Body of pancreas (tissue), 4 donors: Measurements from ENCODE around the gene NSL1. TPM values are rescaled to one million over a fixed set of nuclear protein-coding genes. Genes with fewer than 3 reads are reported as not detected.
"Not testable (repeated sequence)": the region's sequence is repeated elsewhere in the genome, so short reads cannot be mapped to it uniquely, and the experiment has no call there.

Source experiments
- ATAC-seq: fragments of 150-250 bp; one replicate; pipeline ENCODE4 v1.9.1; 2016
- DNase-seq, 4 donors: peaks; one replicate each; pipeline ENCODE4 v3.0.0-alpha.2; 2019
- H3K27ac ChIP-seq, 4 donors: fragments of 200-600 bp; sonication (generic); 1 replicate in 3 of 4; 2 replicates in 1 of 4; pipeline versions ENCODE4 v1.5.1 to v1.6.1; 2016 to 2019; ENCODE audit warnings: mild to moderate bottlenecking in 1 of 4, mixed read lengths in 1 of 4, moderate library complexity in 1 of 4
- H3K27me3 ChIP-seq, 2 donors: fragments of 200-600 bp; sonication (generic); one replicate each; pipeline ENCODE4 v1.6.0; 2016; ENCODE audit warnings: mild to moderate bottlenecking in 1 of 2
- H3K36me3 ChIP-seq, 2 donors: fragments of 200-600 bp; sonication (generic); replicated peaks in 1 of 2; 2 replicates each; pipeline ENCODE4 v1.5.1; 2016; ENCODE audit warnings: low read depth in 2 of 2; ENCODE audit not compliant: insufficient read depth in 1 of 2
- H3K4me1 ChIP-seq: fragments of 200-600 bp; sonication (generic); one replicate; pipeline ENCODE4 v1.6.0; 2016
- H3K4me3 ChIP-seq, 2 donors: fragments of 200-600 bp; sonication (generic); 1 replicate in 1 of 2; 2 replicates in 1 of 2; pipeline ENCODE4 v1.5.1; 2016 to 2019
- H3K9me3 ChIP-seq, 3 donors: fragments of 200-600 bp; sonication (generic); 1 replicate in 2 of 3; 2 replicates in 1 of 3; pipeline ENCODE4 v1.5.1; 2016
- POLR2A ChIP-seq, 3 donors: fragments of 450-650 bp; IDR thresholded peaks; one replicate each; pipeline ENCODE4 v1.6.1; 2016; ENCODE audit warnings: antibody characterized with exemption in 3 of 3, mild to moderate bottlenecking in 2 of 3
- WGBS, 2 donors: methylation state at CpG; one replicate each; pipeline ENCODE4 v1.1.5; 2017; 5-methylcytosine and 5-hydroxymethylcytosine counted together
- intact Hi-C: fragments of 100-400 bp; cut with DNase I; formaldehyde crosslinking; loops from one replicate; pipeline ENCODE4 v1.15.1; 2023
- total RNA-seq, 2 donors: library from RNA; depleted of rRNA; stranded (reverse); fragments of >200 nt; gene quantifications; one replicate each; pipeline ENCODE4 v1.1.0, GENCODE V29; 2016
- TF ChIP-seq, protein P1 (sequence below), 7 experiments: fragments of 450-650 bp in 4 of 7; fragments of 200-600 bp in 3 of 7; sonication (generic) in 3 of 7; IDR thresholded peaks; one replicate each; pipeline ENCODE4 v1.5.1; 2016 to 2019; ENCODE audit warnings: antibody characterized with exemption in 7 of 7

Gene NSL1
- total RNA-seq, 2 donors from 2014 or later, result 13.8 to 35.8 TPM

- DNase-seq (no peak), ATAC-seq (no peak)
- 70 to 77% methylated on average over 13 of the region's 13 CpGs for WGBS, 2 donors
- H3K36me3 ChIP-seq, result no peaks in the 10 kb centered on the region
- no peaks in the 10 kb centered on the region for H3K27me3 ChIP-seq
- no peak for TF ChIP-seq POLR2A (IDR thresholded peaks at IDR 0.05)
- TF ChIP-seq, protein P1, sequence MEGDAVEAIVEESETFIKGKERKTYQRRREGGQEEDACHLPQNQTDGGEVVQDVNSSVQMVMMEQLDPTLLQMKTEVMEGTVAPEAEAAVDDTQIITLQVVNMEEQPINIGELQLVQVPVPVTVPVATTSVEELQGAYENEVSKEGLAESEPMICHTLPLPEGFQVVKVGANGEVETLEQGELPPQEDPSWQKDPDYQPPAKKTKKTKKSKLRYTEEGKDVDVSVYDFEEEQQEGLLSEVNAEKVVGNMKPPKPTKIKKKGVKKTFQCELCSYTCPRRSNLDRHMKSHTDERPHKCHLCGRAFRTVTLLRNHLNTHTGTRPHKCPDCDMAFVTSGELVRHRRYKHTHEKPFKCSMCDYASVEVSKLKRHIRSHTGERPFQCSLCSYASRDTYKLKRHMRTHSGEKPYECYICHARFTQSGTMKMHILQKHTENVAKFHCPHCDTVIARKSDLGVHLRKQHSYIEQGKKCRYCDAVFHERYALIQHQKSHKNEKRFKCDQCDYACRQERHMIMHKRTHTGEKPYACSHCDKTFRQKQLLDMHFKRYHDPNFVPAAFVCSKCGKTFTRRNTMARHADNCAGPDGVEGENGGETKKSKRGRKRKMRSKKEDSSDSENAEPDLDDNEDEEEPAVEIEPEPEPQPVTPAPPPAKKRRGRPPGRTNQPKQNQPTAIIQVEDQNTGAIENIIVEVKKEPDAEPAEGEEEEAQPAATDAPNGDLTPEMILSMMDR (IDR thresholded peaks at IDR 0.05), result no peak
- no peak overlapping the region for H3K4me3 ChIP-seq
- no peaks in the 10 kb centered on the region for H3K9me3 ChIP-seq
- intact Hi-C loops, result no loop called here
- no peaks in the 10 kb centered on the region for H3K4me1 ChIP-seq
- no peak overlapping the region for H3K27ac ChIP-seq
These were observed 64.0 kb downstream of the NSL1 start for GRCh38 chr1:212727386-212728181.

DNA sequence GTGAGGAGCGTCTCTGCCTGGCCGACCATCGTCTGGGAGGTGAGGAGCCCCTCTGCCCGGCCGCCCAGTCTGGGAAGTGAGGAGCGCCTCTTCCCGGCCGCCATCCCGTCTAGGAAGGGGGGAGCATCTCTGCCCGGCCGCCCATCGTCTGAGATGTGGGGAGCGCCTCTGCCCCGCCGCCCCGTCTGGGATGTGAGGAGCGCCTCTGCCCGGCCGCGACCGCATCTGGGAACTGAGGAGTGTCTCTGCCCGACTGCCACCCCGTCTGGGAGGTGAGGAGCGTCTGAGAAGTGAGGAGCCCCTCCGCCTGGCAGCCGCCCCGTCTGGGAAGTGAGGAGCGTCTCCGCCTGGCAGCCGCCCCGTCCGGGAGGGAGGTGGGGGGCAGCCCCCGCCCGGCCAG lies 66.9 kb downstream of the NSL1 start:
- H3K9me3 ChIP-seq, intact Hi-C loops, H3K36me3 ChIP-seq, H3K4me1 ChIP-seq, H3K27ac ChIP-seq, ATAC-seq, H3K27me3 ChIP-seq, H3K4me3 ChIP-seq, DNase-seq: not testable (repeated sequence)
- 98% methylated on average over 16 of the region's 34 CpGs; no CpG with 5 or more reads in 1 of the 2 donors for WGBS, 2 donors

DNA sequence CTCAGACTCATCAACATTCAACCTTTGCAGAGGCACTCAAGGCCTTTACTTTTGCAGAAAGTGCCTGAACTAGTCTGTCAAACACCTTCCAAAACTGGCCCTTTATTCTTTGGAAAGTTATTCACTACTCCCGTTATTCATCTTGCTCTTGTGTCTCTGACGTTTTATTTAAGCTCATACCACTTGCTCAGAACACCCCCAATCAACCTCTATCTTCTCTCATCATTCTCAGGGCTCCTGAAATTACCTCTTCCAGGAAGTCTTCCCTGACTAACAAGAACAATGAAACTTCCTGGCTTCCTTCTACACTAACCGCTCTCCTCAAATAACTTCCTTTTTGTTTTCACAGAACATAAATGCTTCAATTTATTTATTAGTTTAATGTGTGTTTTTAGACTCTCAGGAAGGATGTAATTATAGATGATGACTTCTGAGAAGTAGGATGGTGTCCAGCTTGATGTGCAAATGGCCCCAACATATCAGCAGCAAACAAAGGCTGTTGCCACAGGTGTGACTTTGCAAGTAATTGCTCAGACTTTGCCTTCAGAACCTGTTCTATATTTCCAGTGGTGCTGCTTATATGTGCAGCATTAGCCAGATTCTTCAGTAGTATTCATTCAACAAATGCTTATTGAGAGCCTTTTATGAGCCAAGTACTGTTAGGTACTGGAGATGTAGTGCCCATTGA lies 69.2 kb downstream of the NSL1 start:
- Histone ChIP-seq H3K36me3 (no peaks in the 10 kb centered on the region), H3K4me1 (no peaks in the 10 kb centered on the region), H3K27ac (no peak overlapping the region), H3K9me3 (no peaks in the 10 kb centered on the region), H3K4me3 (no peak overlapping the region), H3K27me3 (no peaks in the 10 kb centered on the region)
- WGBS, 2 donors, result 70 to 73% methylated on average over 3 of the region's 3 CpGs
- TF ChIP-seq, protein P1 (IDR thresholded peaks at IDR 0.05), result no peak
- TF ChIP-seq POLR2A (IDR thresholded peaks at IDR 0.05), result no peak
- no peak for DNase-seq
- intact Hi-C loops, result no loop called here
- no peak for ATAC-seq

DNA sequence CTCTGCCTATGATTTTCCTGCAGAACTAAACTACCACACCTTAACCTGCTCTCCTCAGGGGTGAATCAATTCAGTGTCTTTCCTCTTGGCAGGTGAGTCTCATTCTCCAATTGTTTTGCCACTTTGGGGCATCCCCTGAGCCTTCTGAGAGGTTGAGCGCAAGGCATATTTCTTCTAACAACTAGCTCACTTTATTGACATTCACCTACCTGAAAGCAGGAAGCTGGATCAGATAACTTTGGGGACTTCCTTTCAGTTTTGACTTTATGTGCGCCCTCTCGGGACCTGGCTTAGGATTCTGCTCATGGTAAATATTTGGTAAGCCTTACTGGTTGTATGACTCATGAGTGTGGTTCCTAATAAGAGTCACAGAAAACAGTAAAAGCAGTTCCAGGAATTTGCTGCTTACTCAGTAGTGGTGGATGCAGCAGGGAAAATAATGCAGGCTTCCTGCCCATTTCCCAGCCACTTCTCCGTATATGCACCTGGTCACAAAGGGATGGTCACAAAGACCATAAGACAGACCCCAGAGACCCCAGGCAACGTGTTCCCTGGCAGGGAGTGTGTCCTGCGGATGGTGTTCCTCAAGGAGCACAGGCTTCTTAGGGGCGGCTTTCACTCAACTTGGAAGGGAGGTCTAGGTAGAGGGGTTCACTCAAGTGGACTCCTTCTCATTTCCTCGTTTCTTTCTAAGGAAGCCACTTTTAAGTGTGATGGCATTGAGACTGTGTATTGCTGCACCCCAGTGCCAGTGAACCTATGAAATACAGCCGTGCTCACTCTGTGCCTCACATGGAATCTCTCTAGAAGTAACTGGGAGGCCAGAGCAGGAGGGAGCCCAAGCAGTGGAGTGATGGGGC lies 70.0 kb downstream of the NSL1 start:
- intact Hi-C loops, result no loop called here
- H3K9me3 ChIP-seq, result no peaks in the 10 kb centered on the region
- H3K36me3 ChIP-seq, result no peaks in the 10 kb centered on the region
- no peak for TF ChIP-seq POLR2A (IDR thresholded peaks at IDR 0.05)
- TF ChIP-seq, protein P1 (IDR thresholded peaks at IDR 0.05), result no peak
- ATAC-seq (no peak), DNase-seq (peak in 1 of 4 donors; percentile 18)
- H3K27me3 ChIP-seq, result no peaks in the 10 kb centered on the region
- H3K27ac ChIP-seq, result peak overlapping the region in 1 of 4 donors; percentile 16
- no peaks in the 10 kb centered on the region for H3K4me1 ChIP-seq
- WGBS, 2 donors, result 53 to 61% methylated on average over 7 to 9 of the region's 9 CpGs
- no peak overlapping the region for H3K4me3 ChIP-seq

DNA sequence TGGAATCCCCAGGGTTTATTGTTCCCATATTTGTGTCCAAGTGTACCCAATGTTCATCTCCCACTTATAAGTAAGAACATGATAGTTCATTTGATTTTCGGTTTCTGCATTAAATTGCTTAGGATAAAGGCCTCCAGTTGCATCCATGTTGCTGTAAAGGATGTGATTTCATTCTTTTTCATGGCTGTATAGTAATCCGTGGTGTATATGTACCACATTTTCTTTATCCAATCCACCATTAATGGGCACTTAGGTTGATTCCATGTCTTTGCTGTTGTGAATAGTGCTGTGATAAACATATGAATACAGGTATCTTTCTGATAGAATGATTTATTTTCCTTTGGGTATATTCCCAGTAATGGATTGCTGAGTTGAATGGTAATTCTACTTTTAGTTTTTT lies 71.9 kb downstream of the NSL1 start:
- no peak for DNase-seq
- no peaks in the 10 kb centered on the region for H3K9me3 ChIP-seq
- intact Hi-C loops, result no loop called here
- H3K27ac ChIP-seq, result no peak overlapping the region
- WGBS, 2 donors, result 72 to 76% methylated on average over 2 of the region's 2 CpGs
- no peak for ATAC-seq
- H3K4me3 ChIP-seq, result no peak overlapping the region
- no peaks in the 10 kb centered on the region for H3K27me3 ChIP-seq
- no peaks in the 10 kb centered on the region for H3K36me3 ChIP-seq
- no peak for TF ChIP-seq POLR2A (IDR thresholded peaks at IDR 0.05)
- TF ChIP-seq, protein P1 (IDR thresholded peaks at IDR 0.05), result no peak
- no peaks in the 10 kb centered on the region for H3K4me1 ChIP-seq
